Common myeloid progenitor, CD34-positive (primary cell): ENCODE data around the gene B3GNT8. TPM values are rescaled to one million over a fixed set of nuclear protein-coding genes. Genes with fewer than 3 reads are reported as not detected.
A peak's percentile ranks its signal among the peaks of the same experiment; 100 is the strongest.
"Not testable (repeated sequence)": the region's sequence is repeated elsewhere in the genome, so short reads cannot be mapped to it uniquely, and the experiment has no call there.

Source experiments
- CTCF ChIA-PET: fragments of 350-600 bp; sonication (Branson Sonifier 250); formaldehyde crosslinking; loops from one replicate; lab custom pipeline; 2021; ENCODE audit warnings: antibody characterized with exemption; lab: Charles Lee
- POLR2A ChIA-PET: fragments of 350-600 bp; sonication (Branson Sonifier 250); formaldehyde crosslinking; loops from one replicate; lab custom pipeline; 2021; ENCODE audit warnings: antibody characterized with exemption; lab: Charles Lee
- DNase-seq, 3 donors: peaks; one replicate each; pipeline versions ENCODE4 v3.0.0 to v3.0.0-alpha.2; 2013
- H3K27ac ChIP-seq, 2 experiments: 1 replicate in 1 of 2; 2 replicates in 1 of 2; pipeline ENCODE4 v1.7.0; 2013; ENCODE audit warnings: inconsistent platforms in 2 of 2, low read length in 2 of 2, mild to moderate bottlenecking in 2 of 2, low read depth in 1 of 2, moderate library complexity in 1 of 2; ENCODE audit not compliant: severe bottlenecking in 2 of 2, insufficient read depth in 1 of 2, poor library complexity in 1 of 2
- H3K27me3 ChIP-seq, 5 experiments: replicated peaks in 2 of 5; 1 replicate in 3 of 5; 2 replicates in 2 of 5; pipeline versions ENCODE4 v1.6.1 to v1.7.0; 2013; ENCODE audit warnings: low read length in 4 of 5, mild to moderate bottlenecking in 2 of 5, moderate library complexity in 2 of 5, inconsistent platforms in 1 of 5; ENCODE audit not compliant: insufficient read depth in 5 of 5, control insufficient read depth in 4 of 5
- H3K36me3 ChIP-seq, 4 experiments: 1 replicate in 2 of 4; 2 replicates in 2 of 4; pipeline versions ENCODE4 v1.6.1 to v1.7.0; 2013; ENCODE audit warnings: low read length in 3 of 4, control low read depth in 1 of 4, mild to moderate bottlenecking in 1 of 4; ENCODE audit not compliant: control insufficient read depth in 4 of 4, insufficient read depth in 4 of 4
- H3K4me1 ChIP-seq, 4 experiments: 1 replicate in 3 of 4; 2 replicates in 1 of 4; pipeline versions ENCODE4 v1.6.1 to v1.7.1; 2013; ENCODE audit warnings: low read length in 3 of 4, mild to moderate bottlenecking in 3 of 4, control low read depth in 1 of 4, inconsistent platforms in 1 of 4, moderate library complexity in 1 of 4; ENCODE audit not compliant: control insufficient read depth in 4 of 4, insufficient read depth in 4 of 4; ENCODE audit errors: control extremely low read depth in 1 of 4
- H3K4me3 ChIP-seq, 7 experiments: 1 replicate in 4 of 7; 2 replicates in 3 of 7; pipeline versions ENCODE4 v1.5.1 to v1.7.0; 2013; ENCODE audit warnings: mild to moderate bottlenecking in 7 of 7, low read length in 6 of 7, moderate library complexity in 6 of 7, inconsistent platforms in 2 of 7, low read depth in 2 of 7, control low read depth in 1 of 7; ENCODE audit not compliant: insufficient read depth in 4 of 7, control insufficient read depth in 1 of 7; ENCODE audit errors: extremely low read depth in 1 of 7
- H3K9me3 ChIP-seq, 5 experiments: 1 replicate in 4 of 5; 2 replicates in 1 of 5; pipeline versions ENCODE4 v1.6.1 to v1.7.1; 2013; ENCODE audit warnings: low read length in 4 of 5, mild to moderate bottlenecking in 2 of 5, inconsistent platforms in 1 of 5, low read depth in 1 of 5, moderate library complexity in 1 of 5; ENCODE audit not compliant: control insufficient read depth in 4 of 5, insufficient read depth in 2 of 5; ENCODE audit errors: control extremely low read depth in 1 of 5
- WGBS: methylation state at CpG from one replicate; pipeline ENCODE4 v1.1.5; 2013; ENCODE audit not compliant: insufficient coverage; 5-methylcytosine and 5-hydroxymethylcytosine counted together
- polyA plus RNA-seq: library from polyadenylated mRNA; unstranded; fragments of 120-200 nt; gene quantifications from one replicate; pipeline ENCODE4 v1.2.1, GENCODE V29; 2013

The B3GNT8 gene
- 5.5 TPM for polyA plus RNA-seq

- peak within 1 kb of the TSS; percentile 66 to 86 for H3K27ac ChIP-seq
- CTCF ChIA-PET = interaction anchor here (1.0 to 3.7 kb wide), 7 partner anchors 12 to 142 kb away, joined by 3 to 21 read pairs (median 4); no protein-coding TSS in a partner anchor
- peak; percentile 71 to 86 (median 82) for DNase-seq
These were observed at the start of gene B3GNT8 for GRCh38 chr19:41426952-41427646. B3GNT8 (minus strand) TSS chr19:41427374; CDS start chr19:41426778, 596 bp downstream.

GRCh38 chr19:41476583-41476982, 49.4 kb upstream of the B3GNT8 start:
- H3K36me3 ChIP-seq = no peaks in the 10 kb centered on the region
- H3K9me3 ChIP-seq = peaks cover 1 to 10% (median 5%) of the 10 kb centered on the region in 5 experiments
- CTCF ChIA-PET = interaction anchor here (1.0 to 1.4 kb wide), 2 partner anchors 19 to 145 kb away, joined by 3 read pairs; no protein-coding TSS in a partner anchor
- DNase-seq = no peak
- no peak overlapping the region for H3K27ac ChIP-seq
- peaks cover 10 to 54% (median 14%) of the 10 kb centered on the region in 5 experiments for H3K27me3 ChIP-seq
- no peak overlapping the region for H3K4me3 ChIP-seq
- POLR2A ChIA-PET = no interaction called here
- no peaks in the 10 kb centered on the region for H3K4me1 ChIP-seq

More at GRCh38 chr19:41426952-41427646, at the start of gene B3GNT8:
- Histone ChIP-seq H3K9me3 (no peaks in the 10 kb centered on the region), H3K4me3 (peak within 1 kb of the TSS; percentile 31 to 90 (median 70)), H3K27me3 (no peaks in the 10 kb centered on the region), H3K36me3 (peaks cover 0 to 50% (median 34%) of the 10 kb centered on the region in 4 experiments), H3K4me1 (peaks cover 4 to 68% (median 64%) of the 10 kb centered on the region in 4 experiments)
- POLR2A ChIA-PET = interaction anchor here (0.5 to 1.0 kb wide), 2 partner anchors 28 to 120 kb away, joined by 3 to 4 read pairs; no protein-coding TSS in a partner anchor
- WGBS = 5% methylated on average over 12 of the region's 19 CpGs

GRCh38 chr19:41463257-41464256, 36.4 kb upstream of the B3GNT8 start:
- H3K9me3 ChIP-seq, H3K4me1 ChIP-seq, H3K4me3 ChIP-seq, H3K36me3 ChIP-seq, H3K27ac ChIP-seq, POLR2A ChIA-PET, CTCF ChIA-PET: not testable (repeated sequence)
- WGBS = 84% methylated on average over 6 of the region's 22 CpGs
- peak in 1 of 3 donors; percentile 10 for DNase-seq
- H3K27me3 ChIP-seq = peaks cover 8 to 60% (median 18%) of the 10 kb centered on the region in 5 experiments

- H3K27me3 ChIP-seq = peaks cover 8 to 57% (median 14%) of the 10 kb centered on the region in 5 experiments
- no peak overlapping the region for H3K27ac ChIP-seq
- peaks cover 0 to 5% (median 0%) of the 10 kb centered on the region in 5 experiments for H3K9me3 ChIP-seq
- H3K36me3 ChIP-seq = no peaks in the 10 kb centered on the region
- DNase-seq = no peak
- POLR2A ChIA-PET = no interaction called here
- H3K4me3 ChIP-seq = no peak overlapping the region
- CTCF ChIA-PET = no interaction called here
- no peaks in the 10 kb centered on the region for H3K4me1 ChIP-seq
- 84% methylated on average over 6 of the region's 6 CpGs for WGBS
These were observed 35.3 kb upstream of the B3GNT8 start for GRCh38 chr19:41462497-41462896.

- peak in 2 of 3 donors; percentile 20 to 31 for DNase-seq
- ChIA-PET POLR2A (no interaction called here), CTCF (interaction anchor here (1.2 to 1.6 kb wide), 6 partner anchors 14 to 183 kb away, joined by 3 to 6 read pairs (median 3); partner anchors contain the start of gene ERICH4)
- Histone ChIP-seq H3K4me1 (no peaks in the 10 kb centered on the region), H3K4me3 (no peak overlapping the region), H3K27me3 (peaks cover 7 to 39% (median 12%) of the 10 kb centered on the region in 5 experiments), H3K36me3 (no peaks in the 10 kb centered on the region), H3K9me3 (no peaks in the 10 kb centered on the region), H3K27ac (no peak overlapping the region)
- WGBS = no CpG with 5 or more reads among the region's 1 CpG
These were observed 30.1 kb upstream of the B3GNT8 start for GRCh38 chr19:41457241-41457640.

GRCh38 chr19:41456342-41456918, 29.3 kb upstream of the B3GNT8 start:
- Histone ChIP-seq H3K4me3 (no peak overlapping the region), H3K4me1 (no peaks in the 10 kb centered on the region), H3K27me3 (peaks cover 7 to 34% (median 11%) of the 10 kb centered on the region in 5 experiments), H3K27ac (no peak overlapping the region), H3K36me3 (no peaks in the 10 kb centered on the region), H3K9me3 (no peaks in the 10 kb centered on the region)
- 44% methylated on average over 5 of the region's 7 CpGs for WGBS
- DNase-seq = no peak
- POLR2A ChIA-PET = no interaction called here
- CTCF ChIA-PET = interaction anchor here (1.2 to 1.6 kb wide), 5 partner anchors 13 to 184 kb away, joined by 3 to 6 read pairs (median 3); partner anchors contain the start of gene ERICH4
